OCI-LY1 (cell line): ENCODE data around the gene XRCC6.
"Not testable (repeated sequence)": the region's sequence is repeated elsewhere in the genome, so short reads cannot be mapped to it uniquely, and the experiment has no call there.

ENCODE experiments used
- CTCF ChIP-seq: fragments of 200-600 bp; sonication (generic), shearing (Covaris generic); IDR thresholded peaks from 2 replicates; pipeline ENCODE4 v1.5.1; 2017; ENCODE audit warnings: mild to moderate bottlenecking, antibody characterized with exemption, low read length, moderate library complexity, mixed read lengths
- EZH2 ChIP-seq: fragments of 200-600 bp; sonication (generic), shearing (Covaris generic); IDR thresholded peaks from 2 replicates; pipeline ENCODE4 v1.8.0; 2017; ENCODE audit warnings: borderline replicate concordance, mixed run types, mild to moderate bottlenecking, antibody characterized with exemption, low read length, moderate library complexity, mixed read lengths

GRCh38 chr22:41593336-41593960 lies 27.6 kb upstream of the XRCC6 start:
- not testable (repeated sequence) for TF ChIP-seq CTCF, EZH2
